Stimulated activated CD4-positive, alpha-beta T cell treated with anti-CD3 and anti-CD28 coated beads, TNF-alpha, amount 100 ng/mL, for 4 hours (primary cell): ENCODE measurements around the gene CBX7.
A peak's percentile ranks its signal among the peaks of the same experiment; 100 is the strongest.
"Not testable (repeated sequence)": the region's sequence is repeated elsewhere in the genome, so short reads cannot be mapped to it uniquely, and the experiment has no call there.

Experiments
- DNase-seq, 3 experiments: peaks; one replicate each; pipeline ENCODE4 v3.0.0-alpha.2; 2020; ENCODE audit warnings: low read depth in 3 of 3

The CBX7 gene

GRCh38 chr22:39174498-39175352 is 22.2 kb upstream of the CBX7 start:
- peak in 2 of 3 experiments; percentile 30 to 41 for DNase-seq

- DNase-seq = no peak
Measured at GRCh38 chr22:39173787-39174497, 21.5 kb upstream of the CBX7 start.

- no peak for DNase-seq
Measured at GRCh38 chr22:39173050-39173706, 20.7 kb upstream of the CBX7 start.

GRCh38 chr22:39172265-39173049 is 20.0 kb upstream of the CBX7 start:
- DNase-seq = not testable (repeated sequence)

GRCh38 chr22:39171623-39172264 is 19.3 kb upstream of the CBX7 start:
- no peak for DNase-seq

GRCh38 chr22:39170825-39171622 is 18.5 kb upstream of the CBX7 start:
- DNase-seq = peak; percentile 68 to 79 (median 72)

GRCh38 chr22:39169797-39170466 is 17.5 kb upstream of the CBX7 start:
- no peak for DNase-seq

- DNase-seq = no peak
Measured at GRCh38 chr22:39166547-39166946, 14.1 kb upstream of the CBX7 start.

- DNase-seq = not testable (repeated sequence)
Measured at GRCh38 chr22:39156093-39156492, 3.6 kb upstream of the CBX7 start.

- no peak for DNase-seq
Measured at GRCh38 chr22:39155421-39155820, 2.9 kb upstream of the CBX7 start.

- DNase-seq = no peak
Measured at GRCh38 chr22:39153220-39153717, 789 bp upstream of the CBX7 start.

GRCh38 chr22:39152024-39152510 is 413 bp downstream of the CBX7 start:
- no peak for DNase-seq

GRCh38 chr22:39151329-39151975 is 1.0 kb downstream of the CBX7 start:
- no peak for DNase-seq

- DNase-seq = no peak
Measured at GRCh38 chr22:39150848-39151215, 1.6 kb downstream of the CBX7 start.

- DNase-seq = no peak
Measured at GRCh38 chr22:39149915-39150847, 2.3 kb downstream of the CBX7 start.

- DNase-seq = peak in 2 of 3 experiments; percentile 41 to 54
Measured at GRCh38 chr22:39148727-39149535, 3.5 kb downstream of the CBX7 start.
